GM21390 (cell line): Measurements from ENCODE around the gene OR4C45.
"Not testable (repeated sequence)": the region's sequence is repeated elsewhere in the genome, so short reads cannot be mapped to it uniquely, and the experiment has no call there.

Experiments
- ATAC-seq: cut with Tn5 transposase; IDR thresholded peaks from one replicate; pipeline ENCODE4 v1.9.1; 2021; ENCODE audit not compliant: unreplicated experiment

Gene OR4C45

GRCh38 chr11:50032574-50032973 lies at the start of gene OR4C45:
Gene OR4C45 (plus strand): TSS chr11:50032874.
- ATAC-seq, result no peak

- no peak for ATAC-seq
Observed at GRCh38 chr11:49995565-49995964, 37.1 kb upstream of the OR4C45 start.

DNA sequence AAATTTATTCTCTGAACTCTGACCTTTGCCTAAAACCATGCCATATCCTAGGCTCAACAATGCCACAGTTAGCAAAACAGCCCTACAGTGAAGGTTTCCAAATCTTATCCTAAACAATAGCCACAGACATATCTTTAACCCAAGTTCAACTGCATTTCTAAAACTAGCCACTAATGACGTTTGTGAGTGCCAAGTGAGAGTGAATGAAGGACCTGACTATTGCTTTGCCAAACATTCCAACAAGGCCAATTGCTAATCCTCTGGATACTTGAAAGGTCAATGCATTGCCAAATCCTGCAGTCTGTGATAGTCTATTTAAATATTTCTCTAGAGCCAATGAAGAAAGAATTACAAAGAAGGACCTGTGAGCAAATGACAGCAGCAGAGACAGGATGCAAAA lies 2.5 kb upstream of the OR4C45 start:
- ATAC-seq, result no peak

- ATAC-seq, result not testable (repeated sequence)
Observed at GRCh38 chr11:50036239-50036638, 3.6 kb downstream of the OR4C45 start.

GRCh38 chr11:50037251-50037650 lies 4.6 kb downstream of the OR4C45 start:
- ATAC-seq, result no peak

GRCh38 chr11:50044647-50045046 lies 12.0 kb downstream of the OR4C45 start:
- ATAC-seq, result no peak

DNA sequence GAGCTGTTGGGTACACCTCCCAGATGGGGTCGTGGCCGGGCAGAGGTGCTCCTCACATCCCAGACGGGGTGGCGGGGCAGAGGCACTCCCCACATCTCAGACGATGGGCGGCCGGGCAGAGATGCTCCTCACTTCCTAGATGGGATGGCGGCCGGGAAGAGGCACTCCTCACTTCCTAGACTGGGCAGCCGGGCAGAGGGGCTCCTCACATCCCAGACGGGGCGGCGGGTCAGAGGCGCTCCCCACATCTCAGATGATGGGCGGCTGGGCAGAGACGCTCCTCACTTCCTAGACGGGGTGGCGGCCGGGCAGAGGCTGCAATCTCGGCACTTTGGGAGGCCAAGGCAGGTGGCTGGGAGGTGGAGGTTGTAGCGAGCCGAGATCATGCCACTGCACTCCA lies 30.4 kb downstream of the OR4C45 start:
- not testable (repeated sequence) for ATAC-seq

- ATAC-seq, result no peak
Observed at GRCh38 chr11:50070389-50070788, 37.7 kb downstream of the OR4C45 start.

- ATAC-seq, result no peak
Observed at GRCh38 chr11:50071584-50072225, 39.0 kb downstream of the OR4C45 start.

GRCh38 chr11:50072226-50073112 lies 39.8 kb downstream of the OR4C45 start:
- ATAC-seq, result no peak

DNA sequence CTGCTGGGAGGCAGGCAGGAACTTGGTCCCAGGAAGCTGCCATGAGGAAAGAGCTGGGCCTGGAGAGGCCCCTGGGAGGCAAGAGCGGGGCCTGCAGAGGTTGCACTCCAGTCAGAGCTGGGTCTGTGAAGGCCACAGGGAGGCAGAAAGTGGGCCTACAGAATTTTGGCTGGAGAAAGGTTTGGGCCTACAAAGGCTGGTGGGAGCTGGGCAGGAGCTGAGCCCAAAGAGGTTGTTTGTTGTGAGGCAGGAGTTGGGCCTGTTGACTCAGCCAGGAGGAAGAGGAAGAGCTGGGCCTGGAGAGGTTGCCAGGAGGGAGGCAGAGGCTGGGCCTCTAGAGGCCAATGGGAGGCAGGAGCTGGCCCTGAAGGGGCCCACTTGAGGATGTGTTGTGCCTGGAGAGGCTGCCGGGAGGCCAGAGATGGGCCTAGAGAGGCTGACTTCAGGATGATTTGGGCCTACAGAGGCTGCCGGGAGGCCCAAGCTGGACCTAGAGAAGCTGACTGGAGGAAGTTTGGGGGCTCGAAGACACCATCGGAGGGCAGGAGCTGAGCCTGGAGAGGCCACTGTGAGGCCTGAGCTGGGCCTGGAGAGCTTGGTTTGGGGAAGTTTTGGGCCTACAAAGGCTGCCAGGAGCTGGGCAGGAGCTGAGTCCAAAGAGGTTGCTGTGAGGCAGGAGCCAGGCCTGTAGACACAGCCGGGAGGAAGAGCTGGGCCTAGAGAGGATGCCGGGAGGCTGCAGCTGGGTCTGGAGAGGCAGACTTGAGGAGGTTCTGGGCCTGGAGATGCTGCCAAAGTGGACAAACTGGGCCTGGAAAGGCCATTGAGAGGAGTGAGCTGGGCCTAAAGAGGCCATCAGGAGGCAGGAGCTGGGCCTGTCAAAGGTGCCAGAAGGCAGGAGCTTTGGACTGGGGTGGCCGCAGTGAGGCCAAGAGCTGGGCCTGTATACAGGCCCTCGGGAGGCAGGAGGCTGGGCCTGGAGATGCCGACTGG lies 40.7 kb downstream of the OR4C45 start:
- ATAC-seq, result no peak

- ATAC-seq, result no peak
Observed at GRCh38 chr11:50074161-50074560, 41.5 kb downstream of the OR4C45 start.

DNA sequence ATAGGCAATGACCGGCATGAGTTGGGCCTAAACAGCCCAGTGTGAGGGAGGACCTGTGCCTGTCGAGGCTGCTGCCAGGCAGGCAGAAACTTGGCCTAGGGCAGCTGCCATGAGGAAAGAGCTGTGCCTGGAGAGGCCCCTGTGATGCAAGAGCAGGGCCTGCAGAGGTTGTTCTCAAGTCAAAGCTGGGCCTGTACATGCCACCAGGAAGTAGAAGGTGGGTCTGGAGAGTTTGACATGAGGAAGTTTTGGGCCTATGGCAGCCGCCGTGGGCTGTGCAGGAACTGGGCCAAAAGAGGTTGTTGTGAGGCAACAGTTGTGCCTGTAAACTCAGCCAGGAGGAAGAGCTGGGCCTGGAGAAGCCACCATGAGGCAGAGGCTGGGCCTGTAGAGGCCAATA lies 43.2 kb downstream of the OR4C45 start:
- ATAC-seq, result no peak

DNA sequence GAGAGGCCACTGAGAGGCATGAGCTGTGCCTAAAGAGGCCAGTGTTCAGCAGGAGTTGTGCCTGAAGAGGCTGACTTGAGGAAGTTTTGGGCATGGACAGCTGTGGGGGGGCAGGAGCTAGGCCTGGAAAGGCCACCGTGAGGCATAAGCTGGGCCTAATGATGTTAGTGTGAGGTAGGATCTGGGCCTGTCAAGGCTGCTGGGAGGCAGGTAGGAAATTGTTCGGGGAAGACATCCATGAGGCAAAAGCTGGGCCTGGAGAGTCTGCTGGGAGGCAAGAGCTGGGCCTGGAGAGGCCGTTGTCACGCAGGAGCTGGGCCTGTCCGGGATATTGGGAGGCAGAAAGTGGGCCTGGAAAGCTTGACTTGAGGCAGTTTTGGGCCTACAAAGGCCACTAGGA lies 44.9 kb downstream of the OR4C45 start:
- no peak for ATAC-seq

DNA sequence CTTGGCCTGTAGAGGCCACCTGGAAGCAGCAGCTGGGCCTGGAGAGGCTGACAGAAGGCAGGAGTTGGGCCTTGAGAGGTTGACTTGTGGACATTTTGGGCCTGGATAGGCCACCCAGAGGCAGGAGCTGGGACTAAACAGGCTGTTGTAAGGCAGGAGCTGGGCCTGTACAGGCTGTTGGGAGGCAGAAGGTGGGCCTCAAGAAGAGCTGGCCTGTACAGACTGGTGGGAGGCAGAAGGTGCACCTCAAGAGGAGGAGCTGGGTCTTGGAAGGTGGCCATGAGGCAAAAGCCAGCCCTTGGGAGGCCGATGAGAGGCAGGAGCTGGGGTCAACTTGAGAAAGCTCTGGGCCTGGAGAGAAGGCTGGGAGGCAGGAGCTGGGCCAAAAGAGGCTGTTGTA lies 45.3 kb downstream of the OR4C45 start:
- ATAC-seq, result no peak

DNA sequence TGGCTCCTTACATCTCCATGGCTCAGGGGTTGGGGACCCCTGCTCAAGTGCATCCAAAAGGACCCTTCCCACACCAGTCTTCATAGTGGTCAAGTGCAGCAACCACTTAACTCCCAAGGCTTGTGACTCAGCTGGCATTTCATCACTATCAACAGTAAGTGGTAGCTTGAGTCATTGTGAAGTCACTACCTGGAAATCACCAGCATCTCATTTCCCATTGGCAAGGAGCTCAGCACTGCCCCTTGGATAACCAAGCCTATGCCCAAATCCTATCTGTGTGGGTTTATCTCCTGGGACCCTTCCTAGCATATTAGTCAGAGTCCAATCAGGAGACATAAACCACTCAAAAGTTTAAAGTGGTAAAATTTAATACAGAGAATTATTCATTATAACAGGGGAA lies 46.3 kb downstream of the OR4C45 start:
- not testable (repeated sequence) for ATAC-seq

DNA sequence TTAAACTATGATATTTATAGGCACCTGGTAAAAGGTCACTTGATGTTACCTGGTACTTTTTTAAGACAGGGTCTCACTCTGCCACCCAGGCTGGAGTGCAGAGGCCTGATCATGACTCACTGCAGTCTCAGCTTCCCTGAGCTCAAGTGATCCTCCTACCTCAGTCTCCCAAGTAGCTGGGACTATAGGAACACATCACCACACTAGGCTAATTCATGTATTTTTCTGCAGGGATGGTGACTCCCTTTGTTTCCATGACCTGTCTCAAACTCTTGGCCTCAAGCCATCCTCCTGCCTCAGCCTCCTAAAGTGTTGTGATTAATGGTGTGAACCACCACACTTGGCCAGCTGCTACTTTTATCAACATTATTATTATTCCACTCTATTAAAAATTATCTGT lies 47.6 kb downstream of the OR4C45 start:
- ATAC-seq, result no peak
